GM18519 (cell line): Measurements from ENCODE around the gene BCKDK.

Experiments used
- ATAC-seq: cut with Tn5 transposase; IDR thresholded peaks from one replicate; pipeline ENCODE4 v1.9.1; 2021; ENCODE audit warnings: mild to moderate bottlenecking, moderate library complexity; ENCODE audit not compliant: unreplicated experiment, low FRiP score

BCKDK gene

DNA sequence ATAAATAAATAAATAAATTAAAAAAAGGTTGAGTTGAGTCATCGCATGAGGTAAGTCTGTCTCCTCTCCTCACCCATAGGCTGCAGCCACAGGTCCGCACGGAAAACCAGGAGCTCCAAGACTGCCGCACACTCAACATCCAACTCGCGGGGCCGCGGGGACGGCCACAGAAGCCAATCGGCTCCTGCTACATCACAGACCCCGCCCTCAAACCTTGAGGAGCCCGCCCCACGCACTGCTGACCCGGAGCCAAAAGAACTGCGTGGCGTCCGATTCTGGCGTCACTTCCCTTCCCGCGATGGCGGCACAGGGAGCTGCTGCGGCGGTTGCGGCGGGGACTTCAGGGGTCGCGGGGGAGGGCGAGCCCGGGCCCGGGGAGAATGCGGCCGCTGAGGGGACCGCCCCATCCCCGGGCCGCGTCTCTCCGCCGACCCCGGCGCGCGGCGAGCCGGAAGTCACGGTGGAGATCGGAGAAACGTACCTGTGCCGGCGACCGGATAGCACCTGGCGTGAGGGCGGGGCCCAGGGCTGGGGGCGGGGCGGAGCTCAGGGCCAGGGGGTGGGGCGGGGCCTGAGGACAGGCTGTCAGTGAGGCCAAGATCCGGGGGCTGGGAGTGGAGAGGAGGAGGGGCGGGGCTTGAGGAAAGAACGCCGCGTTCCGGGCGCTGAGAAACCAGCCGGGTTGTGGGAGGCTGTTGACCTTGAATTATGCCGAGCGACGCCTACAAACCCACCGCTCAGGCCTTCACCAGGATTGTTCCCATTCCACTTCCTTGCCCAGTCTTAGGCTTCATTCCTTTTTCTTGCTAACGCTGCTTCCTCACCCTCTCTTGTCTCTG is 9.4 kb downstream of the BCKDK start, which contains the start of gene KAT8:
KAT8 (plus strand) TSS at position 281 of the 839 bp plus-strand sequence; CDS start at position 299, 18 bp downstream.
- ATAC-seq = peak; percentile 70

DNA sequence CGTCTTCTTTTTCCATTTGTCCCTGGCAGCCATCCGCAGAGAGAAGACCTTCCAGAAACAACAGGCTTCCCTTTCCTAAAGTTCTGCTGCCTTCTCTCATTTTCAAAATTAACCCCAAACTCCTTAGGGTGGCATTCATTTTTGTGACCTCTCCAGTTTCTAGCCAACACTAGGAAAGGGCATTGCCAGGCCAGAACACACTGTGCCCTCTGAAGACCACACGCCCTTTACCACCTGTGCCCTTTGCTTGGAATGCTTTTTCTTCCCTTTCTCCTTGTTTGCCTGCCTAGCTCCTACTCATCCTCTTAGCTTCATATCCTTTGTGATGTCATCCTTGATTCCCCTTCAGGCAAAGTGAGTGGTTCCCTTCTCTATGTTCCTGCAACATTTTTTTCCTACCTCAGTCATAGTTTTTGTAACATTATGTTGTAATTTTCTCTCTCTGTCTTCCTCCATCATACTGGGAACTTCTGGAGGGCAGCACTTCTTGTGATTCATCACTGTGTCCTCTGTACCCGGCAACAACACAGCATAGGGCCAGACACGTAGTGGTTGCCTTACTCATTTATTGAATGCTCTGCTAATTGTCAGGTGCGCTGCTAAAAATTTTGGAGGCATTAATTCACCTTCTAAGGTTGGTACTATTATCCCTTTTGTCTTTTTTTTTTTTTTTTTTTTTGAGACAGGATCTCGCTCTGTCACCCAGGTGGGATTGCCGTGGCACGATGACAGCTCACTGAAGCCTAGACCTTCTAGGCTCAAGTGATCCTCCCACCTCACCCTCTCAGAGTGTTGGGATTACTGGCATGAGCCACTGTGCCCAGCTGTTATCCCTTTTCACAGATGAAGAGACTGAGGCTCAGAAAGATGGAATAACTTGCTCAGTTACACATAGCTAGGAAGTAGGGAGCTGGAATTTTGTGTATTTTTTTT is 10.3 kb downstream of the BCKDK start:
- ATAC-seq = no peak

DNA sequence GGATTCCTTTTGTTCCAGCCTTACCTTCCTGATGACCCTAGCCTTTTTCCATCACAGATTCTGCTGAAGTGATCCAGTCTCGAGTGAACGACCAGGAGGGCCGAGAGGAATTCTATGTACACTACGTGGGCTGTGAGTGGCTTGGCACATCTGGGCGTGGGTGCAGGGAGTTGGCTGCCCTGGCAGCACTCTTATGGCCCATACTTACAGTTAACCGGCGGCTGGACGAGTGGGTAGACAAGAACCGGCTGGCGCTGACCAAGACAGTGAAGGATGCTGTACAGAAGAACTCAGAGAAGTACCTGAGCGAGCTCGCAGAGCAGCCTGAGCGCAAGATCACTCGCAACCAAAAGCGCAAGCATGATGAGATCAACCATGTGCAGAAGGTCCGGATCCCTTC is 11.9 kb downstream of the BCKDK start:
- ATAC-seq = no peak

DNA sequence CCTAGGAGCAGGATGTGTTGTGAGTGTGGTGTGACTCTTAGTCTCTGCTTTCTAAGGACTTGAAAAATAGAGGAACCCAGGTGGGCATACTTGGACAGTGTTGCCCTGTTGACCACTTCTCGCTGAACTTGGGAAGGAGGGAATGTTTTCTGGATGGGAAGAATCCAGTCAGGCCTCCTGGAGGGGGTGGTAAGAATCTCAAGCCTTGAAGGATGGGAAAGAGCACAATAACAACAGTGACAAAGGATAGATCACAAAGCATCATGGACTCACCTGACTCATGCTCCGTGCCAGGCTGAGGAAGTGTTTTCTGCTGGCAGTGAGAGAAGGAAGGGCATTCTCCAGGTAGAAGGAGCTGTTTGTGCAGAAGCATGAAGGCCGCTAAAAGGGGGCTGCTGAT is 17.7 kb downstream of the BCKDK start:
- ATAC-seq = no peak

DNA sequence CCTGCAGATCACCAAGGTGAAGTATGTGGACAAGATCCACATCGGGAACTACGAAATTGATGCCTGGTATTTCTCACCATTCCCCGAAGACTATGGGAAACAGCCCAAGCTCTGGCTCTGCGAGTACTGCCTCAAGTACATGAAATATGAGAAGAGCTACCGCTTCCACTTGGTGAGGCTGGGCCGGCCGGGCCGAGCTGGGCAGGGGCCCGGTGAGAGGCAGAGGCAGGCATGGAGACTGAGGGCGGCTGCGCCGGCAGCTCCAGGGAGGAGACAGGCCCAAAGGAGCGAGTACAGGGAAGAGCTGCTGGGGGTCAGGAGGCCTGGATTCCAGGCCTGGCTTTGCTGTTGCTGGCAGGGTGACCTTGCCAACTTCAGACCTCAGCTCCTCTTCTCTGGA is 19.0 kb downstream of the BCKDK start:
- no peak for ATAC-seq

DNA sequence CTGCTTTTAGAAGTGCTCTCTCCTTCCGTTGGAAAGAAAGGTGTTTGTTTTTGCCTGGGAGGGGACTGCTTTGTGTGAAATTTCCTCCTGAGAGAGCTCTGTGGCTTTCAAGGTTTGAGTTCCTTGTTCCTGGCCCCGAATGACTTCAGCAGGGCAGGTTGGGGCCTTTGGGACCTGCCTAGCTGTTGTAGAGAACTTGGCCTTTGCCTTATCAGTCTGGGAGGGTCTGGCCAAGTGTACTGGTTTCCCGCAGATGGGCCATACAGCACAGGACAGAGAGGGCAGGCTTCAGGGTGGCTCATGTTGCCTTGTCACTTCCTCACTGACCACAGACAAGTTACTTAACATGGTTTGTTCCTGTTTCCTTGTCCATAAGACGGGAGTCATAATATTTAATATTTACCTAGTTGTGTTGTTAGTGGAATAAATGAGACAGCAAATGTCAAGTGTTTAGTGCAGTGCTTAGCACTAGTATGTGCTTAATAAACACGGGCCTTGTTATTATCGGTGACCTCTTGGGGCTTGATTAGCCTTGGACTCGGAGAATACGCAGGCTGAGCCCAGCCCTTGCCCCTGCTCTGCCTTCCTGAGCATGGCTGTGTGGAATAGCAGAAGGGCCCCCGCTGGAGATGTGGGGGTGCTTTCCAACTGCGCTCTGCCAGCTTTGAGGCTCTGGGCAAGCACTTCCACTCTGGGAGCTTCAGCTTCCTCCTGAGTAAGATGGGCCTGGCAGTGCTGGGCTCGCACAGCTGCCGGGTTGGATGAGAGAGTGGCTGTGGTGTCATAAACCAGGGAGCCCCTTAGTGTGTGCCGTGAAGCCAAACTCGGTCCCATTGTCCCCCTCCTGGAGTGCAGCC is 20.8 kb downstream of the BCKDK start:
- ATAC-seq = no peak

DNA sequence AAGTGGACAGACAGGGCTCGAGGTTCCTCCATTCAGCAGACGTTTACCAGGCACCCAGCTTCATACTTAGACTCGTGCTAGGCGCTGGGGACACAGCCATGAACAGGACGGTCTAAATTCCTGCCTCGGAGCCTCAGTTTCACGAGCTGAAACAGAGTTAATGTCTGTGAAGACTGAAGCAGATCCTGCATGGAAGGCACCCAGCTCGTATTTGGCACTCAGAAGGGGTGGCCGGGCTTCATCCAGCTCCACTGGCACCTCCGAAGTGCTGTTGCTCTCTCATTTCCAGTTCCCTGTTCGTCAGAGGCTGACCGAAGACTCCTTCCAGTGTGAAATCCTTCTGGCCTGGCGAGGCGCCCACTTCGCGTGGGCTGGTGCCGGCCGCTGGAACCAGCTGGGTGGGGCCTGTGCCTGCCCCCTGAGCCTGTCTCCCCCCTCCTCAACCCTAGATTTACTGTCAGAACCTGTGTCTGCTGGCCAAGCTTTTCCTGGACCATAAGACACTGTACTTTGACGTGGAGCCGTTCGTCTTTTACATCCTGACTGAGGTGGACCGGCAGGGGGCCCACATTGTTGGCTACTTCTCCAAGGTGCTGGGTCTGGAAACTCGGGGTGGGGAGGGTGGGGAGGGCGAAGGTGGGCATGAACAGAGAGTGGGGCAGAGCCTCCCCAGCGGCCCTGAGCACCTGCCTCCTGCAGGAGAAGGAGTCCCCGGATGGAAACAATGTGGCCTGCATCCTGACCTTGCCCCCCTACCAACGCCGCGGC is 21.6 kb downstream of the BCKDK start:
- ATAC-seq = no peak

DNA sequence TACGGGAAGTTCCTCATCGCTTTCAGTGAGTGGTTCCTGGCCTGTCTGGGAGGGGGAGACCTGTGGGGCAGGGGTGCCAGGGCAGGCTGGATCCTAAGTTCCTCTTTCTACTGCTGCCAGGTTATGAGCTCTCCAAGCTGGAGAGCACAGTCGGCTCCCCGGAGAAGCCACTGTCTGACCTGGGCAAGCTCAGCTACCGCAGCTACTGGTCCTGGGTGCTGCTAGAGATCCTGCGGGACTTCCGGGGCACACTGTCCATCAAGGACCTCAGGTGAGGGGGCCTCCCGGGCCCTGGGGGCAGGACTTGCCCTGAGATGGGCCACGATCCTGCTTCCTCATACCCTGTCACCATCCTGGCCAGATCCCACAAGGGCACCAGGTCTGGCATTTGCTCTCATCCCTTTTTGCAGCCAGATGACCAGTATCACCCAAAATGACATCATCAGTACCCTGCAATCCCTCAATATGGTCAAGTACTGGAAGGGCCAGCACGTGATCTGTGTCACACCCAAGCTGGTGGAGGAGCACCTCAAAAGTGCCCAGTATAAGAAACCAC is 22.2 kb downstream of the BCKDK start:
- no peak for ATAC-seq

DNA sequence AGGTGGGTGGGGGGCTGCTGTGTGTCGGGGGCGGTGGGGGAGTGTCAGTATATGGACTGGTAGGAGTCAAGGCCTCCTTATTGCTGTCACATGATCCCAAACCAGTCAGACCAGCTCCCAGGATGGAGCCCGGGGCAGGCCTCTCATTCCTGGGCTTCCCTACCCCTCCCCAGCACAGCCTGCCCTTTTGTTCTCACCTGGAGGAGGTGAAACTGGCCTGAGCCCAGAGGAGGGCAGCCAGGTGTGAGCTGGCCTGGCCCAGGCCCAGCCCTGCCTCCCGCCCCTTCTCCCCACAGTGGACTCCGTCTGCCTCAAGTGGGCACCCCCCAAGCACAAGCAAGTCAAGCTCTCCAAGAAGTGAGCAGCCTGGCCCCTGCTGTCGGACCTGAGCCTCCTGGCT is 22.7 kb downstream of the BCKDK start:
- ATAC-seq = no peak

DNA sequence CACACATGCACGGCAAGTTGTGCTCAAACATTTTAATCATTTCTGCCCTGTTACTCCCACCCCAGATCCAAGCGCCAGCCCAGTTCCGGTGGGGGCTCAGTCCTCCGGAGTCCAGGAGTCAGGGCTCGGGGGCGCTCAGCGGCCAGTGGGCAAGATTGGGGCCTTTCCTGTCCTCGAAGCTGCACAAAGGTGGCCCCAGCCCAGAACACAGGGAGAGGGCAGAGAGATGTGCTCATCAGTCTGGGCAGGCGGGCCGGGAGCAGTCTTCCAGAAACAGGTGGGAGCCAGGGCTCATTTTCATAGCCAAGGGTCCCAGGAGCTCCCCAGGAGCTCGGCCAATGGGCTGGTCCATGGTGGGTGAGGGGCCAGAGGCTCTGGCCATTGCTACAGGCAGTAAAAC is 23.2 kb downstream of the BCKDK start:
- no peak for ATAC-seq

DNA sequence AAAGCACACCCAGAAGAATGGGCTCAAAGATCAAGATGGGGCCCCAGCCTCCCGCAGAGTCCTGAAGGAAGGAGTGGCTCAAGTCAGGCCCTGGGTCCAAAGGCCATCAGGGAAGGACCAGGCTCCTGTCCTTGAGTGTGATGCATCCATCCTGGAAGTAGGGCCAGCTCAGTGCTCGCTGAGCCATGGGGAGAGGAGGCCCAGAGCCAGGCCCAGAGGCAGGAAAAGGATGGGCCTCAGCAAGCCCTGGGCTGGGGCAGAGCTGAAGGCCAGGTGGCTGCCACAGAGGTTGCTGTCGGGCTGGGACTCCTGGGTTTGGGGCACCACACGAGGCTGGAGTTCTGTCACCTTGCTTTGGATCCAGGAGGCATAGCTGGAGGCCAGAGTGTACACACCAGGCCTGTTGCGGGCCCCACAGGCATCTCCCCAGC is 23.7 kb downstream of the BCKDK start:
- no peak for ATAC-seq

DNA sequence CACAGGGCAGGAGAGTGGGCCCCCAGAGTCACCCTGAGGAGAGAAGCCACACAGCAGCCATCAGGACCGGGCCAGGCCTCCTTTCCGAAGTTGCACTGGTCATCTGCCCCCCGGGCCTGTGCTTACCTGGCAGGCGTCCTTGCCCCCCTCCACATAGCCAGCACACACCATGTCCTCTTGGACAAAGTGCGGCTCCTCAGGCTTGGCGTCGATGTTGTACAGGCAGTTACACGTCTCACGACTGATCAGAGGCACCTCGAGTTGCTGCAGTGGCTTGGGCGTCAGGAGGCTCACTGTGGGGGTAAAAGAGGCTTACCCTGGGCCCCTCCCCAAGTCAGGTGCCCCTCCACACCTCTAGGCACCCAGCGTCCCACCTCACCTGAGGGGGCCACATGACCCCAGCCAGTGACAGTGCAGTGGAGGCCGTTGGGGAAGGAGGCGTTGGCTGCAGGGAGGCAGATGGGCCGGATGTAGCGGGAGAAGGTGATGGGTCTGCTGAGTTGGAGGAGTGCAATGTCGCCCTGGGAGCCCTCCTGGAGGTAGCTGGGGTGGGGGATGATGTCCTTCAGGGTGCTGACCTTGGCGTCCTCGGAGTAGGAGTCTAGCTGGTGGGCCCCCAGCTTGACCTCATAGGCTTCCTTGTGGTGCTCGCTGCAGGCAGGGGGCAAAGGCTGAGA is 24.3 kb downstream of the BCKDK start:
- no peak for ATAC-seq

DNA sequence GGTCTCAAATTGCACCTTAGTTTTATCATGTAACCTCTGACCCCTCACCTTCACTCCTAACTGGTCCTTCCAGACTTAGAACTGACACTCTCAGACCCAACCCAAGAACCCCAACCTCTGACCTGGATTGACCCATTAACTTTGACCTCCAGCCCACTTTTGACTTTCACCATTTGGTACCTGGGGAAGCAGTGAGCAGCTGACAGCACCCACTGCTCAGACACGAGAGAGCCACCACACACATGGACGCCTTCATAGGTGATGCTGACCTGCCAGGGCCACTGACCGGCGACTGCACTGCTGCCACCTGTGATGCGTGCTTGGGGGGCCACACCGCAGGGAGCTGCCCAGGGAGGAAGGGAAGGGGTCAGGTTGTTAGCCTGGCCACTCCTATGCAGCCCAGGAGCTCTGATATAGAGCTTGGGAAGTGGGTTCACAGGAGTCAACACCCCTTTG is 24.9 kb downstream of the BCKDK start:
- ATAC-seq = no peak

DNA sequence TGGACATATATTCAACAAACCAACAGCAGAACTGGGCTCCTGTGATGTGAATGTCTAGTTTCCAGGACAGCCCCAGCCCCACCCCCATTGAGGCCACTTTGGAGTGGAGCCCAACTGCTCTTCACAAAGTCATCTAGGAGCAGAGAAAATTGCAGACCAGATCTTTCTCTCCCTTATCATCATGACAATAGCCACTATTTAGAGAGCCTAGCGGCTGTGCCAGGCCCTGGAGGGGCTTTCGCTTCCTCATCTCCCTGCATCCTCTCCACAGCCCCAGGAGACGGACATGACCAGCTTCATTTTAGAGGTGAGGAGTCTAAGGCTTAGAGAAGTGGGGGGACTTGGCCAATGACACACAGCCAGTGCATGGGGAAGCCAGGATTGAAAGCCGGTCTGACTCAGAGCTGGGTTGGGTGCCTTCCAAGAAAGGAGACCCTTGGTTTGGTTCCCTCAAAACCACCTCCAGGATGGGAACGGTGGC is 25.9 kb downstream of the BCKDK start:
- ATAC-seq = no peak

DNA sequence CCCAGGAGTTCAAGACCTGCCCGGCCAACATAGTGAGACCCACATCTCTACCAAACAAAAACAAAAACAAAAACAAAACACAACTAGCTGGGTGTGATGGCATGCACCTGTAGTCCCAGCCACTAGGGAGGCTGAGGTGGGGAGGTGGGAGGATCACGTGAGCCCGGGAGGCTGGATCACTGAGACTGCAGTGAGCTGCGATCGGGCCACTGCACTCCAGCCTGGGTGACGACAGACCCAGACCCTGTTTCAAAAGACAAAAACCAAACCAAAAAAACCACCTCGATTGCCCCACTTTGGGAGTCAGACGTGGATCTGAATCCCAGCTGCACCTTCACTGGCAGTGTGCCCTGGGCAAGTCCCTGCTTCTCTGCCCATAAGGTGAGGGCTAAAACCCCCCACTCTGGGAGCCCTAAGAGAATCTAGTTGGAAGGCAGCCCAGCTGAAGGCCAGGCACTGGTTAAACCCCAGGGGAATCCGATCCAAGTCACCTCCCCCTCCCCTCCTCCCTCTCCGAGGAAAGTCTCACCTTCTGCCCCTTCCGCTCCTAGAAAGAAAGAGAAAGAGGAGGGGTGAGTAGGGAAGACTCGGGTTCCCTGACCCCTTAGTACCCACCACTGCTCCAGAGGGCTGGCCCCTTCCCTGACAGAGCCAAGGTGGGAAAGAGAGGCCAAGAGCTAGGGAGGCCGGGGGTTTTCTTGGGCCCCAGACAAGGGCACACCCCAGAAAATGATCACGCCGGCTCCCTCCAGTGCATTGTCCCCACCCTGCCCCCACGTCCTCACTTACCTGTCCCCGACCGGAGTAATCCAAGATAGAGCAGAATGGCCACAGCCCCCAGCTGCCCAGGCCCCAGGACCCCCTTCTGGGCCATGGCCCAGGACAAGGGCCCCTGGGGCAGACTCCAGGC is 26.7 kb downstream of the BCKDK start:
- ATAC-seq = no peak

DNA sequence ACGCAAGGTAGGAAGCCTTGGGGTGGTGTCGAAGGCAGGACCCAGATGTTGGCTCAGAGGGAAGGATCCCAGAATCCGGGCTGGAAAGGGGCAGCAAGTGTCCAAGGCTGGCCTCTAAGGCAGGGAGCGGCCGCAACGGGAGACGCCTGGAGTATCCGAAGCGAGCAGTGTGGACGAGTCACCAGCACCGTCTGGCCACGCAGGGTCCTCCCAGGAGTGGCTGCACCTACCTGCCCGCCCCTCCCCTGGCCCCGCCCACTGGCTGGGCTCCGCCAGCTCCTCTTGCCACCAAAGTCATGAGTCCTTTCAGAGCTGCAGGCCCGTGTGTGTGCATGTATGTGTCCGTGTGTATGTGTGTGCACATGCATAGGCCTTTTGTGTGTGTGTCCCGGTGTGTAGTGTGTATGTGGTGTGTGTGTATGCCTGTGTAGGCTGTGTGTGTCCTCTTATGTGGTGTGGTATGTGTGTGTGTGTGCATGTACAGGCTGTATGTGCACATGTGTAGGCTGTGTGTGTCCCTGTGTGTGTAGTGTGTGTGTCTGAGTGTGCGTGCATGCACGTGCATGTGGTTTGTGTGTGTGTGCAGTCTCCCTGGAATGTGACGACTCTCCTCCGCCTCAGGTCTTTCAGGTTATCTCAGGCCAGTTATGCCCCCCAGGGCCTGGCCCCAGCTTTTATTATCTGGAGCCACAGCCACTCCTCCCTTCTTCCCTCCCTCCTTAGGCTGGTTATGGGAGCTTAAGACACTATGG is 27.5 kb downstream of the BCKDK start, which contains the start of gene PRSS8:
PRSS8 (minus strand) TSS at position 193 of the 752 bp plus-strand sequence. CDS start 229 bp downstream, outside the sequence.
- no peak for ATAC-seq

DNA sequence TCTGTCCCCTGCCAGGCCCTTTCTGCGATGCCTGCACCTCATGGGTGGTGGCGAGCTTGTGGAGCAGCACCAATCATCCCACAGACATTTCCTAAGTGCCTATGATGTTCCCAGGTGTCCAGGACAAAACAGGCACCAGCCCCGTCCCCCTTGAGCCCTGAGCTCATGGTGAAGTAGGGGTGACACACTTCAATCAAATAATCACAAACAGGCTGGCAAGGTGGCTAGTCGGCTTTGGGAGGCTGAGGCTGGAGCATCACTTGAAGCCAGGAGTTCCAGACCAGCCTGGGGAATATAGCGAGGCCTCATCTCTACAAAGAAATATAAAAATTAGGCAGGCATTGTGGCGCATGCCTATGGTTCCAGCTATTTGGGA is 28.1 kb downstream of the BCKDK start:
- ATAC-seq = no peak
